HEK293 (cell line): ENCODE measurements around the gene PANK4.

Experiments
- CTCF ChIA-PET: fragments of 350-600 bp; formaldehyde crosslinking; extraction: SDS; loops from one replicate; lab custom pipeline; 2021; ENCODE audit warnings: antibody characterized with exemption; lab: Yijun Ruan, JAX
- POLR2A ChIA-PET: fragments of 300-600 bp; formaldehyde crosslinking; extraction: SDS; loops from one replicate; lab custom pipeline; 2020; ENCODE audit warnings: antibody characterized with exemption, inconsistent platforms; lab: Yijun Ruan, JAX
- H3K27ac ChIP-seq: fragments of 200-500 bp; sonication (Bioruptor generic); 2 replicates; pipeline ENCODE4 v1.5.1; 2014; ENCODE audit warnings: low read depth, low read length, control low read depth, inconsistent platforms; ENCODE audit errors: extremely low read depth
- H3K36me3 ChIP-seq, 2 experiments: fragments of 200-500 bp in 1 of 2; sonication (Bioruptor generic) in 1 of 2; 1 replicate in 1 of 2; 2 replicates in 1 of 2; pipeline ENCODE4 v1.5.1; 2014 to 2017; ENCODE audit warnings: inconsistent platforms in 2 of 2, low read length in 2 of 2; ENCODE audit not compliant: control insufficient read depth in 2 of 2, insufficient read depth in 1 of 2
- H3K4me1 ChIP-seq: fragments of 200-500 bp; sonication (Bioruptor generic); 2 replicates; pipeline ENCODE4 v1.5.1; 2014; ENCODE audit warnings: mild to moderate bottlenecking, low read length, inconsistent platforms; ENCODE audit not compliant: control insufficient read depth, insufficient read depth
- H3K4me3 ChIP-seq: 2 replicates; pipeline ENCODE4 v1.5.1; 2011; ENCODE audit warnings: low read depth, mild to moderate bottlenecking, control low read depth, low read length, moderate library complexity
- H3K9me3 ChIP-seq: fragments of 200-500 bp; sonication (Bioruptor generic); 2 replicates; pipeline ENCODE4 v1.5.1; 2014; ENCODE audit warnings: low read depth, low read length, inconsistent platforms; ENCODE audit not compliant: control insufficient read depth, insufficient read depth
- GLIS1 ChIP-seq: fragments of 450-650 bp; formaldehyde crosslinking; IDR thresholded peaks from 2 replicates; pipeline ENCODE4 v1.5.1; 2016; ENCODE audit warnings: missing biosample characterization, missing genetic modification characterization
- KLF1 ChIP-seq: fragments of 450-650 bp; formaldehyde crosslinking; IDR thresholded peaks from 2 replicates; pipeline ENCODE4 v1.5.1; 2016; ENCODE audit warnings: missing biosample characterization, missing genetic modification characterization
- KLF8 ChIP-seq: fragments of 450-650 bp; formaldehyde crosslinking; IDR thresholded peaks from 2 replicates; pipeline ENCODE4 v1.5.1; 2016; ENCODE audit warnings: missing biosample characterization, missing genetic modification characterization
- KLF9 ChIP-seq: fragments of 450-650 bp; formaldehyde crosslinking; IDR thresholded peaks from 2 replicates; pipeline ENCODE4 v1.5.1; 2016; ENCODE audit warnings: missing biosample characterization, missing genetic modification characterization, low read depth
- SCRT1 ChIP-seq: fragments of 450-650 bp; formaldehyde crosslinking; IDR thresholded peaks from 2 replicates; pipeline ENCODE4 v1.5.1; 2016; ENCODE audit warnings: missing biosample characterization, missing genetic modification characterization, borderline replicate concordance
- SCRT2 ChIP-seq: fragments of 450-650 bp; formaldehyde crosslinking; IDR thresholded peaks from 2 replicates; pipeline ENCODE4 v1.5.1; 2016; ENCODE audit warnings: missing biosample characterization, missing genetic modification characterization
- SETDB1 ChIP-seq: IDR thresholded peaks from one replicate; pipeline ENCODE4 v1.6.1; 2017; ENCODE audit warnings: mild to moderate bottlenecking, low read length, moderate library complexity, mixed read lengths; ENCODE audit not compliant: insufficient read length
- ZNF169 ChIP-seq: fragments of 450-650 bp; formaldehyde crosslinking; IDR thresholded peaks from 2 replicates; pipeline ENCODE4 v1.5.1; 2016; ENCODE audit warnings: missing biosample characterization, missing genetic modification characterization
- ZNF239 ChIP-seq: fragments of 450-650 bp; formaldehyde crosslinking; IDR thresholded peaks from 2 replicates; pipeline ENCODE4 v1.5.1; 2016; ENCODE audit warnings: missing biosample characterization, missing genetic modification characterization
- ZNF404 ChIP-seq: fragments of 450-650 bp; formaldehyde crosslinking; IDR thresholded peaks from 2 replicates; pipeline ENCODE4 v1.5.1; 2017; ENCODE audit warnings: missing biosample characterization, missing genetic modification characterization
- ZNF433 ChIP-seq: fragments of 450-650 bp; formaldehyde crosslinking; IDR thresholded peaks from 2 replicates; pipeline ENCODE4 v1.5.1; 2016; ENCODE audit warnings: missing biosample characterization, missing genetic modification characterization, low read depth
- ZNF48 ChIP-seq: fragments of 450-650 bp; formaldehyde crosslinking; IDR thresholded peaks from 2 replicates; pipeline ENCODE4 v1.5.1; 2016; ENCODE audit warnings: missing biosample characterization, missing genetic modification characterization
- ZNF585B ChIP-seq: fragments of 450-650 bp; formaldehyde crosslinking; IDR thresholded peaks from 2 replicates; pipeline ENCODE4 v1.5.1; 2016; ENCODE audit warnings: missing biosample characterization, missing genetic modification characterization
- ZNF768 ChIP-seq: fragments of 450-650 bp; formaldehyde crosslinking; IDR thresholded peaks from 2 replicates; pipeline ENCODE4 v1.5.1; 2018; ENCODE audit warnings: missing biosample characterization, mild to moderate bottlenecking, missing genetic modification characterization
- ZNF792 ChIP-seq: fragments of 450-650 bp; formaldehyde crosslinking; IDR thresholded peaks from 2 replicates; pipeline ENCODE4 v1.5.1; 2016; ENCODE audit warnings: missing biosample characterization, missing genetic modification characterization
- ZNF843 ChIP-seq: fragments of 450-650 bp; formaldehyde crosslinking; IDR thresholded peaks from 2 replicates; pipeline ENCODE4 v1.5.1; 2016; ENCODE audit warnings: missing biosample characterization, missing genetic modification characterization
- TF ChIP-seq, protein P1 (sequence below): fragments of 450-650 bp; formaldehyde crosslinking; IDR thresholded peaks from 2 replicates; pipeline ENCODE4 v1.5.1; 2016; ENCODE audit warnings: missing biosample characterization, missing genetic modification characterization
- TF ChIP-seq, protein P2 (sequence below): fragments of 450-650 bp; formaldehyde crosslinking; IDR thresholded peaks from 2 replicates; pipeline ENCODE4 v1.5.1; 2016; ENCODE audit warnings: missing biosample characterization, missing genetic modification characterization, low read depth
- TF ChIP-seq, protein P3 (sequence below): fragments of 450-650 bp; formaldehyde crosslinking; IDR thresholded peaks from 2 replicates; pipeline ENCODE4 v1.5.1; 2016; ENCODE audit warnings: missing biosample characterization, missing genetic modification characterization
- TF ChIP-seq, protein P4 (sequence below): fragments of 450-650 bp; formaldehyde crosslinking; IDR thresholded peaks from 2 replicates; pipeline ENCODE4 v1.5.1; 2016; ENCODE audit warnings: missing biosample characterization, missing genetic modification characterization

Gene PANK4

DNA sequence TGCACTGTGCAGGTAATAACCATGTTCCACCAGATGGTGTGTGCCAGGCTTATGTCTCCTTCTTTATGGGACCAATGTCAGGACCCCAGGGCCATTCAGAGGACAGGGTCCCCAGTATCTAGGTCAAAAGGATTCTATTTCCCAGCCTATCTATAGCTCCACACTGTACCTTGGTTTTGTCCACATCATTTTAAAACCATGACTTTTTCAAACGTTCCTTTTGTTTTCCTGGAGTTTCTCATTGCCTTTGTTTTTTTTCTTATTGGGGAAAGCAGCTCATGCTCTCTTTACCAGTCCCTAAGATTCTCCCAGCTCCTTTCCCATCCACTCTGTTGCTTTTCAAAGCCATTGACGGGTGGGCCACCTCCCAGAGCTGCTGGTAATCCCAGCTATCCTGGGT, 37.7 kb downstream of the PANK4 start:
- H3K4me3 ChIP-seq: no peak overlapping the region
- no peak overlapping the region for H3K27ac ChIP-seq
- H3K36me3 ChIP-seq: no peaks in the 10 kb centered on the region
- no peaks in the 10 kb centered on the region for H3K4me1 ChIP-seq
- TF ChIP-seq SETDB1 (peak; percentile 81), KLF8 (tag by site-specific recombination) (0 out of 2 replicates have a peak, but pooled peaks have one; percentile 24), SCRT1 (tag by site-specific recombination) (no peak)
- ChIA-PET POLR2A (no interaction called here), CTCF (no interaction called here)
- no peaks in the 10 kb centered on the region for H3K9me3 ChIP-seq

DNA sequence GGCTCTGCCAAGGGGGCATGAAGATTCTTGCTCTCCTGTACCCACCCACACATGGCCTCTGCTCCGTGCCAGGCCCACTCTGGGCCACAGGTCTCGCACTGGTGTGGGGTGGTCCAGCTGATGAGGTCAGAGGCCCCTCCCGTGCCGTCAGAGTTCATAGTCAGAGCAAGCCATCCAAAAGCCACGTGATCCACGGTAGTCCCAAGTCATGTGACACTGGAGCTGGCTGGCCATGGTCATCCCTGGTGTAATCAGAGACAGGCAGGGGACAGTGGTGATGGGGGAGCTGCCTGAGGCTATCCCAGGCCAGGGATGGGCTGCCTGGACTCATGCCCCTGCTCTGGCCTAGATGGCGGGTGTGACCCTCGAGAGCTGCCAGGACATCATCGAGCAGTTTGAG, 39.8 kb downstream of the PANK4 start:
- Histone ChIP-seq H3K27ac (no peak overlapping the region), H3K4me3 (no peak overlapping the region), H3K4me1 (no peaks in the 10 kb centered on the region), H3K9me3 (no peaks in the 10 kb centered on the region), H3K36me3 (no peaks in the 10 kb centered on the region)
- ChIA-PET POLR2A (interaction anchor here (1.1 kb wide), 1 partner anchor 40 kb away, joined by 3 read pairs; the partner anchor contains the start of gene PANK4), CTCF (interaction anchor here (0.7 kb wide), 1 partner anchor 863 kb away, joined by 3 read pairs; no protein-coding TSS in a partner anchor)
- TF ChIP-seq, protein P1, sequence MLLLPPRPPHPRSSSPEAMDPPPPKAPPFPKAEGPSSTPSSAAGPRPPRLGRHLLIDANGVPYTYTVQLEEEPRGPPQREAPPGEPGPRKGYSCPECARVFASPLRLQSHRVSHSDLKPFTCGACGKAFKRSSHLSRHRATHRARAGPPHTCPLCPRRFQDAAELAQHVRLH (tag by site-specific recombination): no peak
- TF ChIP-seq, protein P2, sequence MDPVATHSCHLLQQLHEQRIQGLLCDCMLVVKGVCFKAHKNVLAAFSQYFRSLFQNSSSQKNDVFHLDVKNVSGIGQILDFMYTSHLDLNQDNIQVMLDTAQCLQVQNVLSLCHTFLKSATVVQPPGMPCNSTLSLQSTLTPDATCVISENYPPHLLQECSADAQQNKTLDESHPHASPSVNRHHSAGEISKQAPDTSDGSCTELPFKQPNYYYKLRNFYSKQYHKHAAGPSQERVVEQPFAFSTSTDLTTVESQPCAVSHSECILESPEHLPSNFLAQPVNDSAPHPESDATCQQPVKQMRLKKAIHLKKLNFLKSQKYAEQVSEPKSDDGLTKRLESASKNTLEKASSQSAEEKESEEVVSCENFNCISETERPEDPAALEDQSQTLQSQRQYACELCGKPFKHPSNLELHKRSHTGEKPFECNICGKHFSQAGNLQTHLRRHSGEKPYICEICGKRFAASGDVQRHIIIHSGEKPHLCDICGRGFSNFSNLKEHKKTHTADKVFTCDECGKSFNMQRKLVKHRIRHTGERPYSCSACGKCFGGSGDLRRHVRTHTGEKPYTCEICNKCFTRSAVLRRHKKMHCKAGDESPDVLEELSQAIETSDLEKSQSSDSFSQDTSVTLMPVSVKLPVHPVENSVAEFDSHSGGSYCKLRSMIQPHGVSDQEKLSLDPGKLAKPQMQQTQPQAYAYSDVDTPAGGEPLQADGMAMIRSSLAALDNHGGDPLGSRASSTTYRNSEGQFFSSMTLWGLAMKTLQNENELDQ: no peak
- TF ChIP-seq ZNF768 (tag by site-specific recombination): no peak
- TF ChIP-seq KLF9 (tag by site-specific recombination): no peak
- TF ChIP-seq, protein P3, sequence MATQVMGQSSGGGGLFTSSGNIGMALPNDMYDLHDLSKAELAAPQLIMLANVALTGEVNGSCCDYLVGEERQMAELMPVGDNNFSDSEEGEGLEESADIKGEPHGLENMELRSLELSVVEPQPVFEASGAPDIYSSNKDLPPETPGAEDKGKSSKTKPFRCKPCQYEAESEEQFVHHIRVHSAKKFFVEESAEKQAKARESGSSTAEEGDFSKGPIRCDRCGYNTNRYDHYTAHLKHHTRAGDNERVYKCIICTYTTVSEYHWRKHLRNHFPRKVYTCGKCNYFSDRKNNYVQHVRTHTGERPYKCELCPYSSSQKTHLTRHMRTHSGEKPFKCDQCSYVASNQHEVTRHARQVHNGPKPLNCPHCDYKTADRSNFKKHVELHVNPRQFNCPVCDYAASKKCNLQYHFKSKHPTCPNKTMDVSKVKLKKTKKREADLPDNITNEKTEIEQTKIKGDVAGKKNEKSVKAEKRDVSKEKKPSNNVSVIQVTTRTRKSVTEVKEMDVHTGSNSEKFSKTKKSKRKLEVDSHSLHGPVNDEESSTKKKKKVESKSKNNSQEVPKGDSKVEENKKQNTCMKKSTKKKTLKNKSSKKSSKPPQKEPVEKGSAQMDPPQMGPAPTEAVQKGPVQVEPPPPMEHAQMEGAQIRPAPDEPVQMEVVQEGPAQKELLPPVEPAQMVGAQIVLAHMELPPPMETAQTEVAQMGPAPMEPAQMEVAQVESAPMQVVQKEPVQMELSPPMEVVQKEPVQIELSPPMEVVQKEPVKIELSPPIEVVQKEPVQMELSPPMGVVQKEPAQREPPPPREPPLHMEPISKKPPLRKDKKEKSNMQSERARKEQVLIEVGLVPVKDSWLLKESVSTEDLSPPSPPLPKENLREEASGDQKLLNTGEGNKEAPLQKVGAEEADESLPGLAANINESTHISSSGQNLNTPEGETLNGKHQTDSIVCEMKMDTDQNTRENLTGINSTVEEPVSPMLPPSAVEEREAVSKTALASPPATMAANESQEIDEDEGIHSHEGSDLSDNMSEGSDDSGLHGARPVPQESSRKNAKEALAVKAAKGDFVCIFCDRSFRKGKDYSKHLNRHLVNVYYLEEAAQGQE: no peak
- TF ChIP-seq ZNF404 (tag by site-specific recombination): no peak
- no peak for TF ChIP-seq ZNF585B (tag by site-specific recombination)
- TF ChIP-seq ZNF792 (tag by site-specific recombination): no peak
- no peak for TF ChIP-seq ZNF433 (tag by site-specific recombination)
- no peak for TF ChIP-seq ZNF239 (tag by site-specific recombination)
- TF ChIP-seq ZNF169: no peak
- TF ChIP-seq ZNF843 (tag by site-specific recombination): no peak
- no peak for TF ChIP-seq KLF1 (tag by site-specific recombination)
- TF ChIP-seq ZNF48 (tag by site-specific recombination): no peak

DNA sequence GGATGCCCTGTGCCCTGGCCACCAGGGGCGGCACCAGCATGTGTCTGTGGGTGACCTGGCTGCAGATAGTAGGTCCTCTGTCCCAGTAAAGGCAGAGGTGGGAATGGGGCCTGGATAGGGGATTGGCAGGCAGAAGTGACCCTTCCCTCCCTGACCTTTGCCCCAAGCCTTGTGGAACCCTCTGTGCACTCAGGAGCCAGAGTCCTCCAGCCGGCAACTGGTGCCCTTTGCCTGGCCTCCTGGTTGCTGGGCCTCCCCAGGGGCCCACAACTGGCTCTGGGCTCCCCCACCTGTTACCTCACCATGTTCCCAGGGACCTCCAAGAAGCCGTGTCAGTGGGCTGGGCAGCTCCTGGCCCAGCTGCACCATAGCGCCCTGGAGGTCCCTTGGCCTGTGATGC, 40.4 kb downstream of the PANK4 start:
- ChIA-PET CTCF (interaction anchor here (0.7 kb wide), 1 partner anchor 864 kb away, joined by 3 read pairs; no protein-coding TSS in a partner anchor), POLR2A (no interaction called here)
- H3K36me3 ChIP-seq: no peaks in the 10 kb centered on the region
- H3K27ac ChIP-seq: no peak overlapping the region
- TF ChIP-seq GLIS1: peak; percentile 21
- TF ChIP-seq SCRT2 (tag by site-specific recombination): 0 out of 2 replicates have a peak, but pooled peaks have one; percentile 26
- TF ChIP-seq, protein P4, sequence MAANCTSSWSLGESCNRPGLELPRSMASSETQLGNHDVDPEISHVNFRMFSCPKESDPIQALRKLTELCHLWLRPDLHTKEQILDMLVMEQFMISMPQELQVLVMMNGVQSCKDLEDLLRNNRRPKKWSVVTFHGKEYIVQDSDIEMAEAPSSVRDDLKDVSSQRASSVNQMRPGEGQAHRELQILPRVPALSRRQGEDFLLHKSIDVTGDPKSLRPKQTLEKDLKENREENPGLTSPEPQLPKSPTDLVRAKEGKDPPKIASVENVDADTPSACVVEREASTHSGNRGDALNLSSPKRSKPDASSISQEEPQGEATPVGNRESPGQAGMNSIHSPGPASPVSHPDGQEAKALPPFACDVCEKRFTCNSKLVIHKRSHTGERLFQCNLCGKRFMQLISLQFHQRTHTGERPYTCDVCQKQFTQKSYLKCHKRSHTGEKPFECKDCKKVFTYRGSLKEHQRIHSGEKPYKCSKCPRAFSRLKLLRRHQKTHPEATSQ (tag by site-specific recombination): no peak
- H3K4me3 ChIP-seq: no peak overlapping the region
- no peaks in the 10 kb centered on the region for H3K9me3 ChIP-seq
- no peaks in the 10 kb centered on the region for H3K4me1 ChIP-seq
